Measurements from ENCODE around the gene CCDC134. TPM values are rescaled to one million over a fixed set of nuclear protein-coding genes. Genes with fewer than 3 reads are reported as not detected.

Gene CCDC134
- total and polyA plus RNA-seq, 9 of the 15 experiments (the other 6 are each of a cell fraction or from before 2014, with no cell fraction given), result 0.56 to 11.9 (median 5.3) TPM

DNA sequence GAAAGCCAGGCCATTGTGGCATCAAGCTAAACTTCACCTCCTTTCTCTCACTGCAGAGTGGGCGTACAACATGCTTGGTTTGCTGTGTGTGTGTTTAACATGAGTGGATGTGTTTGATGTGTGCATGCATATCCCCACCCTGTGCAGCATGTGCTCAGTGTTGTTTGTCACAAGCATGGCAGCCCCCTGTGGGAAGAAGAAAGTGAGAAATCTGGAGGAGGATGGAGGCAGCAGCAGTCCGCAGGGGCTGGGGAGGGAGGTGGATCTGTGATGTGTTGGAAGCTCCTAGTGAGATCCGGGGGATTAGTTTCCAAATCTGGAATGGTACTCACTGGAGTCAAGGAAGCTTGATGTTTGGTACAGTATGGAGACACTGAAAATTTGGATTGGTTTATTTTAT lies 24.1 kb upstream of the CCDC134 start:
- no peak for ATAC-seq
- CTCF ChIA-PET (ENCODE audit: low intra/inter-chr PET ratio), result no interaction called here
- H3K4me2 ChIP-seq (ENCODE audit: insufficient read depth, low read length), result no peak overlapping the region
- no peak overlapping the region for H3K9ac ChIP-seq (ENCODE audit: insufficient read depth in 1 of 2, low read depth in 2 of 2, low read length in 2 of 2)
- H3K4me3 ChIP-seq, result no peak overlapping the region
- in situ Hi-C loops (cut with MboI) (no loop called here), intact Hi-C loops (cut with micrococcal nuclease) (no loop called here)
- H3K27me3 ChIP-seq (ENCODE audit: control insufficient read depth in 2 of 2, insufficient read depth in 2 of 2, low read length in 2 of 2), result no peaks in the 10 kb centered on the region
- H3K36me3 ChIP-seq (ENCODE audit: control insufficient read depth, insufficient read depth, low read length), result no peaks in the 10 kb centered on the region
- no peak for DNase-seq (ENCODE audit: extremely low read depth in 1 of 4, low spot score in 3 of 4)
- H3K9me1 ChIP-seq (ENCODE audit: control insufficient read depth, insufficient read depth, low read length), result no peaks in the 10 kb centered on the region
- H3K27ac ChIP-seq (ENCODE audit: extremely low read depth, low read depth, low read length), result no peak overlapping the region
- WGBS (ENCODE audit: insufficient coverage, low coverage, missing lambda C conversion rate), result 27% methylated on average over 3 of the region's 3 CpGs
- BruUV-seq (replicated peaks), result no TSS peak
- peaks cover 0 to 6% of the 10 kb centered on the region in 2 experiments; a peak in 1 of 5 replicates for H3K4me1 ChIP-seq (replicated peaks in 1 of 2; ENCODE audit: control insufficient read depth in 2 of 2, insufficient read depth in 2 of 2, low read length in 2 of 2)
- H3K79me2 ChIP-seq (ENCODE audit: control insufficient read depth, insufficient read depth, low read length), result no peaks in the 10 kb centered on the region
- no peaks in the 10 kb centered on the region for H4K20me1 ChIP-seq (replicated peaks; ENCODE audit: control insufficient read depth, insufficient read depth, low read length)
- POLR2A ChIA-PET, result interaction anchor here (0.7 to 1.1 kb wide), 3 partner anchors 14 to 771 kb away, joined by 3 read pairs; no protein-coding TSS in a partner anchor
- no peaks in the 10 kb centered on the region for H3K9me3 ChIP-seq (replicated peaks; ENCODE audit: control insufficient read depth, insufficient read depth, low read depth, low read length)
- no peak for FAIRE-seq
- H2AFZ ChIP-seq (ENCODE audit: low read depth, low read length), result no peak overlapping the region
- no peak for TF ChIP-seq U2AF2 (optimal IDR thresholded peaks at IDR 0.05; ENCODE audit: low read depth, low read length)
- TF ChIP-seq, protein P1, sequence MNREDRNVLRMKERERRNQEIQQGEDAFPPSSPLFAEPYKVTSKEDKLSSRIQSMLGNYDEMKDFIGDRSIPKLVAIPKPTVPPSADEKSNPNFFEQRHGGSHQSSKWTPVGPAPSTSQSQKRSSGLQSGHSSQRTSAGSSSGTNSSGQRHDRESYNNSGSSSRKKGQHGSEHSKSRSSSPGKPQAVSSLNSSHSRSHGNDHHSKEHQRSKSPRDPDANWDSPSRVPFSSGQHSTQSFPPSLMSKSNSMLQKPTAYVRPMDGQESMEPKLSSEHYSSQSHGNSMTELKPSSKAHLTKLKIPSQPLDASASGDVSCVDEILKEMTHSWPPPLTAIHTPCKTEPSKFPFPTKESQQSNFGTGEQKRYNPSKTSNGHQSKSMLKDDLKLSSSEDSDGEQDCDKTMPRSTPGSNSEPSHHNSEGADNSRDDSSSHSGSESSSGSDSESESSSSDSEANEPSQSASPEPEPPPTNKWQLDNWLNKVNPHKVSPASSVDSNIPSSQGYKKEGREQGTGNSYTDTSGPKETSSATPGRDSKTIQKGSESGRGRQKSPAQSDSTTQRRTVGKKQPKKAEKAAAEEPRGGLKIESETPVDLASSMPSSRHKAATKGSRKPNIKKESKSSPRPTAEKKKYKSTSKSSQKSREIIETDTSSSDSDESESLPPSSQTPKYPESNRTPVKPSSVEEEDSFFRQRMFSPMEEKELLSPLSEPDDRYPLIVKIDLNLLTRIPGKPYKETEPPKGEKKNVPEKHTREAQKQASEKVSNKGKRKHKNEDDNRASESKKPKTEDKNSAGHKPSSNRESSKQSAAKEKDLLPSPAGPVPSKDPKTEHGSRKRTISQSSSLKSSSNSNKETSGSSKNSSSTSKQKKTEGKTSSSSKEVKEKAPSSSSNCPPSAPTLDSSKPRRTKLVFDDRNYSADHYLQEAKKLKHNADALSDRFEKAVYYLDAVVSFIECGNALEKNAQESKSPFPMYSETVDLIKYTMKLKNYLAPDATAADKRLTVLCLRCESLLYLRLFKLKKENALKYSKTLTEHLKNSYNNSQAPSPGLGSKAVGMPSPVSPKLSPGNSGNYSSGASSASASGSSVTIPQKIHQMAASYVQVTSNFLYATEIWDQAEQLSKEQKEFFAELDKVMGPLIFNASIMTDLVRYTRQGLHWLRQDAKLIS (CRISPR knock-in tag; IDR thresholded peaks at IDR 0.05), result no peak
- TF ChIP-seq LARP7 (IDR thresholded peaks at IDR 0.05), result no peak
- TF ChIP-seq NFXL1 (CRISPR knock-in tag; IDR thresholded peaks at IDR 0.05), result no peak
- no peak for TF ChIP-seq NCOR1 (IDR thresholded peaks at IDR 0.05)
- TF ChIP-seq, protein P2, sequence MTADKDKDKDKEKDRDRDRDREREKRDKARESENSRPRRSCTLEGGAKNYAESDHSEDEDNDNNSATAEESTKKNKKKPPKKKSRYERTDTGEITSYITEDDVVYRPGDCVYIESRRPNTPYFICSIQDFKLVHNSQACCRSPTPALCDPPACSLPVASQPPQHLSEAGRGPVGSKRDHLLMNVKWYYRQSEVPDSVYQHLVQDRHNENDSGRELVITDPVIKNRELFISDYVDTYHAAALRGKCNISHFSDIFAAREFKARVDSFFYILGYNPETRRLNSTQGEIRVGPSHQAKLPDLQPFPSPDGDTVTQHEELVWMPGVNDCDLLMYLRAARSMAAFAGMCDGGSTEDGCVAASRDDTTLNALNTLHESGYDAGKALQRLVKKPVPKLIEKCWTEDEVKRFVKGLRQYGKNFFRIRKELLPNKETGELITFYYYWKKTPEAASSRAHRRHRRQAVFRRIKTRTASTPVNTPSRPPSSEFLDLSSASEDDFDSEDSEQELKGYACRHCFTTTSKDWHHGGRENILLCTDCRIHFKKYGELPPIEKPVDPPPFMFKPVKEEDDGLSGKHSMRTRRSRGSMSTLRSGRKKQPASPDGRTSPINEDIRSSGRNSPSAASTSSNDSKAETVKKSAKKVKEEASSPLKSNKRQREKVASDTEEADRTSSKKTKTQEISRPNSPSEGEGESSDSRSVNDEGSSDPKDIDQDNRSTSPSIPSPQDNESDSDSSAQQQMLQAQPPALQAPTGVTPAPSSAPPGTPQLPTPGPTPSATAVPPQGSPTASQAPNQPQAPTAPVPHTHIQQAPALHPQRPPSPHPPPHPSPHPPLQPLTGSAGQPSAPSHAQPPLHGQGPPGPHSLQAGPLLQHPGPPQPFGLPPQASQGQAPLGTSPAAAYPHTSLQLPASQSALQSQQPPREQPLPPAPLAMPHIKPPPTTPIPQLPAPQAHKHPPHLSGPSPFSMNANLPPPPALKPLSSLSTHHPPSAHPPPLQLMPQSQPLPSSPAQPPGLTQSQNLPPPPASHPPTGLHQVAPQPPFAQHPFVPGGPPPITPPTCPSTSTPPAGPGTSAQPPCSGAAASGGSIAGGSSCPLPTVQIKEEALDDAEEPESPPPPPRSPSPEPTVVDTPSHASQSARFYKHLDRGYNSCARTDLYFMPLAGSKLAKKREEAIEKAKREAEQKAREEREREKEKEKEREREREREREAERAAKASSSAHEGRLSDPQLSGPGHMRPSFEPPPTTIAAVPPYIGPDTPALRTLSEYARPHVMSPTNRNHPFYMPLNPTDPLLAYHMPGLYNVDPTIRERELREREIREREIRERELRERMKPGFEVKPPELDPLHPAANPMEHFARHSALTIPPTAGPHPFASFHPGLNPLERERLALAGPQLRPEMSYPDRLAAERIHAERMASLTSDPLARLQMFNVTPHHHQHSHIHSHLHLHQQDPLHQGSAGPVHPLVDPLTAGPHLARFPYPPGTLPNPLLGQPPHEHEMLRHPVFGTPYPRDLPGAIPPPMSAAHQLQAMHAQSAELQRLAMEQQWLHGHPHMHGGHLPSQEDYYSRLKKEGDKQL (CRISPR knock-in tag; IDR thresholded peaks at IDR 0.05; ENCODE audit: borderline replicate concordance), result no peak
- no peak for TF ChIP-seq MYNN (IDR thresholded peaks at IDR 0.05)
- no peak for TF ChIP-seq MYNN (CRISPR knock-in tag; IDR thresholded peaks at IDR 0.05)
- TF ChIP-seq, protein P3, sequence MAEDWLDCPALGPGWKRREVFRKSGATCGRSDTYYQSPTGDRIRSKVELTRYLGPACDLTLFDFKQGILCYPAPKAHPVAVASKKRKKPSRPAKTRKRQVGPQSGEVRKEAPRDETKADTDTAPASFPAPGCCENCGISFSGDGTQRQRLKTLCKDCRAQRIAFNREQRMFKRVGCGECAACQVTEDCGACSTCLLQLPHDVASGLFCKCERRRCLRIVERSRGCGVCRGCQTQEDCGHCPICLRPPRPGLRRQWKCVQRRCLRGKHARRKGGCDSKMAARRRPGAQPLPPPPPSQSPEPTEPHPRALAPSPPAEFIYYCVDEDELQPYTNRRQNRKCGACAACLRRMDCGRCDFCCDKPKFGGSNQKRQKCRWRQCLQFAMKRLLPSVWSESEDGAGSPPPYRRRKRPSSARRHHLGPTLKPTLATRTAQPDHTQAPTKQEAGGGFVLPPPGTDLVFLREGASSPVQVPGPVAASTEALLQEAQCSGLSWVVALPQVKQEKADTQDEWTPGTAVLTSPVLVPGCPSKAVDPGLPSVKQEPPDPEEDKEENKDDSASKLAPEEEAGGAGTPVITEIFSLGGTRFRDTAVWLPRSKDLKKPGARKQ (CRISPR knock-in tag; IDR thresholded peaks at IDR 0.05), result no peak
- TF ChIP-seq, protein P4, sequence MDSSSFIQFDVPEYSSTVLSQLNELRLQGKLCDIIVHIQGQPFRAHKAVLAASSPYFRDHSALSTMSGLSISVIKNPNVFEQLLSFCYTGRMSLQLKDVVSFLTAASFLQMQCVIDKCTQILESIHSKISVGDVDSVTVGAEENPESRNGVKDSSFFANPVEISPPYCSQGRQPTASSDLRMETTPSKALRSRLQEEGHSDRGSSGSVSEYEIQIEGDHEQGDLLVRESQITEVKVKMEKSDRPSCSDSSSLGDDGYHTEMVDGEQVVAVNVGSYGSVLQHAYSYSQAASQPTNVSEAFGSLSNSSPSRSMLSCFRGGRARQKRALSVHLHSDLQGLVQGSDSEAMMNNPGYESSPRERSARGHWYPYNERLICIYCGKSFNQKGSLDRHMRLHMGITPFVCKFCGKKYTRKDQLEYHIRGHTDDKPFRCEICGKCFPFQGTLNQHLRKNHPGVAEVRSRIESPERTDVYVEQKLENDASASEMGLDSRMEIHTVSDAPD (CRISPR knock-in tag; IDR thresholded peaks at IDR 0.05), result no peak

All from K562 (cell line).